Measurements from ENCODE around the gene OR51V1.
"Not testable (repeated sequence)": the region's sequence is repeated elsewhere in the genome, so short reads cannot be mapped to it uniquely, and the experiment has no call there.

The OR51V1 gene

GRCh38 chr11:5200582-5200981, at the start of gene OR51V1:
Gene OR51V1 (minus strand): TSS chr11:5200682. CDS start chr11:5200682, 0 bp downstream.
- DNase-seq, result no peak

GRCh38 chr11:5249807-5250396, 49.4 kb upstream of the OR51V1 start, which contains the start of gene HBG1:
Gene HBG1 (minus strand): TSS chr11:5249857. CDS start chr11:5249804, 53 bp downstream.
- not testable (repeated sequence) for DNase-seq

- not testable (repeated sequence) for DNase-seq
These were observed 48.0 kb upstream of the OR51V1 start for GRCh38 chr11:5248498-5248897.

- no peak for DNase-seq
These were observed 47.1 kb upstream of the OR51V1 start for GRCh38 chr11:5247472-5248192.

- DNase-seq, result no peak
These were observed 46.4 kb upstream of the OR51V1 start for GRCh38 chr11:5246772-5247471.

- no peak for DNase-seq
These were observed 44.7 kb upstream of the OR51V1 start for GRCh38 chr11:5245155-5245554.

GRCh38 chr11:5243816-5244180, 43.3 kb upstream of the OR51V1 start:
- DNase-seq, result no peak

- no peak for DNase-seq
These were observed 42.7 kb upstream of the OR51V1 start for GRCh38 chr11:5242933-5243815.

- no peak for DNase-seq
These were observed 41.7 kb upstream of the OR51V1 start for GRCh38 chr11:5242208-5242607.

GRCh38 chr11:5241458-5241857, 41.0 kb upstream of the OR51V1 start:
- no peak for DNase-seq

- no peak for DNase-seq
These were observed 40.0 kb upstream of the OR51V1 start for GRCh38 chr11:5240458-5240857.

- no peak for DNase-seq
These were observed 39.6 kb upstream of the OR51V1 start for GRCh38 chr11:5240056-5240455.

GRCh38 chr11:5239046-5239445, 38.6 kb upstream of the OR51V1 start:
- no peak for DNase-seq

- no peak for DNase-seq
These were observed 38.0 kb upstream of the OR51V1 start for GRCh38 chr11:5238486-5238885.

GRCh38 chr11:5237420-5237819, 36.9 kb upstream of the OR51V1 start:
- no peak for DNase-seq

- no peak for DNase-seq
These were observed 35.0 kb upstream of the OR51V1 start for GRCh38 chr11:5235364-5236095.

GRCh38 chr11:5234381-5234834, 33.9 kb upstream of the OR51V1 start, which contains the start of gene HBD:
Gene HBD (minus strand): TSS chr11:5234483. CDS start chr11:5234433, 50 bp downstream.
- no peak for DNase-seq

GRCh38 chr11:5233307-5233706, 32.8 kb upstream of the OR51V1 start:
- DNase-seq, result no peak

GRCh38 chr11:5232821-5233220, 32.3 kb upstream of the OR51V1 start:
- DNase-seq, result no peak

- no peak for DNase-seq
These were observed 31.7 kb upstream of the OR51V1 start for GRCh38 chr11:5232176-5232575.

GRCh38 chr11:5231111-5231510, 30.6 kb upstream of the OR51V1 start:
- DNase-seq, result no peak

GRCh38 chr11:5230266-5230665, 29.8 kb upstream of the OR51V1 start:
- DNase-seq, result no peak
